GM18526 (cell line): ENCODE results near the gene STUM.

Experiments used
- POLR2A ChIP-seq: IDR thresholded peaks from 3 replicates; pipeline ENCODE4 v1.6.1; 2011; ENCODE audit not compliant: insufficient read length; ENCODE audit errors: extremely low read depth

The STUM gene

GRCh38 chr1:226578946-226579578 lies 30.5 kb downstream of the STUM start:
- TF ChIP-seq POLR2A = no peak

- TF ChIP-seq POLR2A = no peak
Measured at GRCh38 chr1:226579781-226580323, 31.3 kb downstream of the STUM start.

GRCh38 chr1:226580625-226581270 lies 32.2 kb downstream of the STUM start:
- no peak for TF ChIP-seq POLR2A

- TF ChIP-seq POLR2A = no peak
Measured at GRCh38 chr1:226581650-226582330, 33.2 kb downstream of the STUM start.

GRCh38 chr1:226582966-226583365 lies 34.4 kb downstream of the STUM start:
- TF ChIP-seq POLR2A = no peak

GRCh38 chr1:226584164-226584563 lies 35.6 kb downstream of the STUM start:
- TF ChIP-seq POLR2A = no peak

GRCh38 chr1:226586116-226586515 lies 37.6 kb downstream of the STUM start:
- TF ChIP-seq POLR2A = no peak

- TF ChIP-seq POLR2A = no peak
Measured at GRCh38 chr1:226586650-226587422, 38.3 kb downstream of the STUM start.

- no peak for TF ChIP-seq POLR2A
Measured at GRCh38 chr1:226588484-226588883, 39.9 kb downstream of the STUM start.

GRCh38 chr1:226589008-226589733 lies 40.6 kb downstream of the STUM start:
- no peak for TF ChIP-seq POLR2A

- TF ChIP-seq POLR2A = no peak
Measured at GRCh38 chr1:226590614-226591013, 42.0 kb downstream of the STUM start.

- no peak for TF ChIP-seq POLR2A
Measured at GRCh38 chr1:226593541-226593940, 45.0 kb downstream of the STUM start.

- no peak for TF ChIP-seq POLR2A
Measured at GRCh38 chr1:226596531-226597165, 48.1 kb downstream of the STUM start.
